Osteoblast (primary cell): ENCODE results near the gene NUBPL. TPM values are rescaled to one million over a fixed set of nuclear protein-coding genes. Genes with fewer than 3 reads are reported as not detected.
"Not testable (repeated sequence)": the region's sequence is repeated elsewhere in the genome, so short reads cannot be mapped to it uniquely, and the experiment has no call there.

Source experiments
- DNase-seq: peaks from one replicate; pipeline ENCODE4 v3.0.0; 2011; ENCODE audit warnings: low spot score, mixed read lengths; ENCODE audit not compliant: insufficient read length; ENCODE audit errors: missing footprints
- H2AFZ ChIP-seq: 2 replicates; pipeline ENCODE4 v1.6.0; 2011; ENCODE audit warnings: mild to moderate bottlenecking, low read length
- H3K27ac ChIP-seq: 2 replicates; pipeline ENCODE4 v1.5.1; 2011; ENCODE audit warnings: mild to moderate bottlenecking, low read depth, low read length, moderate library complexity
- H3K27me3 ChIP-seq: 2 replicates; pipeline ENCODE4 v1.6.0; 2012; ENCODE audit warnings: mild to moderate bottlenecking, control low read depth, inconsistent platforms, low read length, moderate library complexity; ENCODE audit not compliant: insufficient read depth
- H3K36me3 ChIP-seq: 2 replicates; pipeline ENCODE4 v1.5.1; 2011; ENCODE audit warnings: mild to moderate bottlenecking, low read length, control low read depth, moderate library complexity; ENCODE audit not compliant: insufficient read depth
- H3K4me1 ChIP-seq: 2 replicates; pipeline ENCODE4 v1.5.1; 2011; ENCODE audit warnings: mild to moderate bottlenecking, low read length, control low read depth, moderate library complexity; ENCODE audit not compliant: insufficient read depth
- H3K4me2 ChIP-seq: 2 replicates; pipeline ENCODE4 v1.6.0; 2011; ENCODE audit warnings: mild to moderate bottlenecking, low read length; ENCODE audit not compliant: insufficient read depth
- H3K4me3 ChIP-seq: fragments of 200-600 bp; sonication (generic); 3 replicates; pipeline ENCODE4 v1.5.1; 2012; ENCODE audit warnings: mild to moderate bottlenecking, low read length, inconsistent platforms; ENCODE audit not compliant: insufficient read depth
- H3K79me2 ChIP-seq: 2 replicates; pipeline ENCODE4 v1.6.0; 2012; ENCODE audit warnings: mild to moderate bottlenecking, low read length, control low read depth, inconsistent platforms; ENCODE audit not compliant: insufficient read depth
- H3K9me3 ChIP-seq: 2 replicates; pipeline ENCODE4 v1.5.1; 2011; ENCODE audit warnings: low read depth, low read length, control low read depth
- H4K20me1 ChIP-seq: 2 replicates; pipeline ENCODE4 v1.6.0; 2012; ENCODE audit warnings: mild to moderate bottlenecking, low read length, control low read depth; ENCODE audit not compliant: insufficient read depth
- CTCF ChIP-seq: IDR thresholded peaks from 2 replicates; pipeline ENCODE4 v1.5.1; 2011; ENCODE audit warnings: mild to moderate bottlenecking, low read depth, low read length, moderate library complexity; ENCODE audit errors: extremely low read depth
- total RNA-seq: library from RNA; depleted of rRNA; stranded (reverse); fragments of >200 nt; gene quantifications from 2 replicates; pipeline ENCODE4 v1.2.3, GENCODE V29; 2012

NUBPL gene
- total RNA-seq, 1 donor: 11.6 TPM

GRCh38 chr14:31792726-31793125 is 231.5 kb downstream of the NUBPL start:
- Histone ChIP-seq H3K36me3 (no peaks in the 10 kb centered on the region), H4K20me1 (no peaks in the 10 kb centered on the region), H2AFZ (no peak overlapping the region), H3K4me2 (no peak overlapping the region), H3K27me3 (no peaks in the 10 kb centered on the region), H3K4me3 (no peak overlapping the region), H3K27ac (no peak overlapping the region), H3K4me1 (no peaks in the 10 kb centered on the region), H3K79me2 (no peaks in the 10 kb centered on the region), H3K9me3 (no peaks in the 10 kb centered on the region)
- no peak for DNase-seq
- no peak for TF ChIP-seq CTCF

DNA sequence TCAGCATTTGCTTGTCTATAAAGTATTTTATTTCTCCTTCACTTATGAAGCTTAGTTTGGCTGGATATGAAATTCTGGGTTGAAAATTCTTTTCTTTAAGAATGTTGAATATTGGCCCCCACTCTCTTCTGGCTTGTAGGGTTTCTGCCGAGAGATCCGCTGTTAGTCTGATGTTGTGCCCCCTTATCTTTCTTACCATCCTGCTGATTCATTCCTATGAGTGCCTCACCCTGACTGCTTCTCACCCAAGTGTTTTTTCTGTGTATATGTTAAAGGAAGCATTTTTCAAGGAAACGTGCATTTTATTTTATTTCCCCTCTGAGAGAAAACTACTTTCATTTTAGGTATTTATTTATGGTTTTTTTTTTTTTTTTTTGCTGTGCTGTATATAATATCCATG is 236.7 kb downstream of the NUBPL start:
- H3K9me3 ChIP-seq, H3K4me2 ChIP-seq, H3K27me3 ChIP-seq, H3K79me2 ChIP-seq, H3K36me3 ChIP-seq, H3K4me3 ChIP-seq, H3K4me1 ChIP-seq, H3K27ac ChIP-seq, H4K20me1 ChIP-seq, H2AFZ ChIP-seq, DNase-seq: not testable (repeated sequence)

DNA sequence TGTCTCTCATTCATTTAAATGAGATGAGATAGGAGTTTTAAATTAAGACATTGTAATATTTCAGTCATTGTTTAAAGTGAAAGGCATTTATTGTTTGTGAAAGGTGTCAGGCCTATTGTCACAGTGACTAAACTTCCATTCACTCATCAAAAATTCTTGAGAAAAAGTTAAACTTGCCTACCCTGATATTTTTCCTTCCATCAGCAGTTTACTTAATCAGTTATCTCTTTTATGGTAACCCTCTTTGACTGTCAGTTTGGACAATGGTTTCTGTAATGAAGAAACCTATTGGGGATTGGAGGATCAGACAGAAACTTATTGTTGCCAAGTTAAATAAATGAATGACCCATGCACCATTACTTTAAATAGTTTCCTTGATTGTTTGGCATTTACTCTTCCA is 241.6 kb downstream of the NUBPL start:
- Histone ChIP-seq H4K20me1 (no peaks in the 10 kb centered on the region), H3K79me2 (no peaks in the 10 kb centered on the region), H3K4me3 (no peak overlapping the region), H2AFZ (no peak overlapping the region), H3K9me3 (no peaks in the 10 kb centered on the region), H3K27ac (no peak overlapping the region), H3K4me1 (no peaks in the 10 kb centered on the region), H3K27me3 (no peaks in the 10 kb centered on the region), H3K36me3 (no peaks in the 10 kb centered on the region), H3K4me2 (no peak overlapping the region)
- DNase-seq: no peak
- no peak for TF ChIP-seq CTCF

GRCh38 chr14:31806249-31806648 is 245.0 kb downstream of the NUBPL start:
- H3K4me3 ChIP-seq: no peak overlapping the region
- DNase-seq: no peak
- no peak for TF ChIP-seq CTCF

GRCh38 chr14:31811693-31812628 is 250.8 kb downstream of the NUBPL start:
- H3K36me3 ChIP-seq, H3K79me2 ChIP-seq, H3K4me2 ChIP-seq, H2AFZ ChIP-seq, H3K27ac ChIP-seq, H3K4me3 ChIP-seq, H4K20me1 ChIP-seq, H3K4me1 ChIP-seq, H3K27me3 ChIP-seq, H3K9me3 ChIP-seq, DNase-seq: not testable (repeated sequence)

More at GRCh38 chr14:31806249-31806648, 245.0 kb downstream of the NUBPL start:
- H4K20me1 ChIP-seq: no peaks in the 10 kb centered on the region
- H3K4me2 ChIP-seq: no peak overlapping the region
- no peaks in the 10 kb centered on the region for H3K79me2 ChIP-seq
- no peaks in the 10 kb centered on the region for H3K9me3 ChIP-seq
- no peaks in the 10 kb centered on the region for H3K27me3 ChIP-seq
- H3K4me1 ChIP-seq: no peaks in the 10 kb centered on the region
- H2AFZ ChIP-seq: no peak overlapping the region
- H3K36me3 ChIP-seq: no peaks in the 10 kb centered on the region
- H3K27ac ChIP-seq: no peak overlapping the region

DNA sequence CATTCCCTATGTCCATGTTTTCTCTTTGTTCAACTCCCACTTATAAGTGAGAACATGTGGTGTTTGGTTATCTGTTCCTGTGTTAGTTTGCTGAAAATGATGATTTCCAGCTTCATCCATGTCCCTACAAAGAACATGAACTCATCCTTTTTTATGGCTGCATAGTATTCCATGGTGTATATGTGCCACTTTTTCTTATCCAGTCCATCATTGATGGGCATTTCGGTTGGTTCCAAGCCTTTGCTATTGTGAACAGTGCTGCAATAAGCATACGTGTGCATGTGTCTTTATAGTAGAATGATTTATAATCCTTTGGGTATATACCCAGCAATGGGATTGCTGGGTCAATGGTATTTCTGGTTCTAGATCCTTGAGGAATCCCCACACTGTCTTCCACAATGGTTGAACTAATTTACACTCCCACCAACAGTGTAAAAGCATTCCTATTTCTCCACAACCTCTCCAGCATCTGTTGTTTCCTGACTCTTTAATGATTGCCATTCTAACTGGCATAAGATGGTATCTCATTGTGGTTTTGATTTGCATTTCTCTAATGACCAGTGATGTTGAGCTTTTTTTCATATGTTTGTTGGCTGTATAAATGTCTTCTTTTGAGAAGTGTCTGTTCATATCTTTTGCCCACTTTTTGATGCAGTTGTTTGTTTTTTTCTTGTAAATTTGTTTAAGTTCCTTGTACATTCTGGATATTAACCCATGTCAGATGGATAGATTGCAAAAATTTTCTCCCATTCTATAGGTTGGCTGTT is 252.7 kb downstream of the NUBPL start:
- not testable (repeated sequence) for H3K79me2 ChIP-seq, H3K4me1 ChIP-seq, H3K27me3 ChIP-seq, H3K27ac ChIP-seq, H4K20me1 ChIP-seq, H3K4me2 ChIP-seq, H3K9me3 ChIP-seq, DNase-seq, H3K4me3 ChIP-seq, H3K36me3 ChIP-seq, H2AFZ ChIP-seq
